Astrocyte (in vitro differentiated cells and primary cell): ENCODE results near the gene ELK1. TPM values are rescaled to one million over a fixed set of nuclear protein-coding genes. Genes with fewer than 3 reads are reported as not detected.

ENCODE experiments used
- DNase-seq: peaks from one replicate; pipeline ENCODE4 v3.0.0-alpha.2; 2010; ENCODE audit warnings: low read depth
- FAIRE-seq: peaks from 2 replicates; lab custom pipeline; 2011; peaks lifted over from hg19 to GRCh38; lab: Jason Lieb, UNC
- H2AFZ ChIP-seq: 2 replicates; pipeline ENCODE4 v1.6.0; 2012; ENCODE audit warnings: low read depth, low read length, inconsistent platforms
- H3K27ac ChIP-seq: 2 replicates; pipeline ENCODE4 v1.5.1; 2011; ENCODE audit warnings: low read depth, low read length, inconsistent platforms
- H3K27me3 ChIP-seq: 2 replicates; pipeline ENCODE4 v1.6.0; 2011; ENCODE audit warnings: low read length, inconsistent platforms; ENCODE audit not compliant: insufficient read depth
- H3K36me3 ChIP-seq: 2 replicates; pipeline ENCODE4 v1.5.1; 2011; ENCODE audit warnings: low read length, inconsistent platforms; ENCODE audit not compliant: insufficient read depth
- H3K4me1 ChIP-seq: 2 replicates; pipeline ENCODE4 v1.5.1; 2011; ENCODE audit warnings: low read length, inconsistent platforms; ENCODE audit not compliant: insufficient read depth
- H3K4me2 ChIP-seq: 2 replicates; pipeline ENCODE4 v1.6.0; 2012; ENCODE audit warnings: low read length, inconsistent platforms
- H3K4me3 ChIP-seq: 2 replicates; pipeline ENCODE4 v1.5.1; 2011; ENCODE audit warnings: low read depth, mild to moderate bottlenecking, low read length, inconsistent platforms; ENCODE audit not compliant: insufficient read depth
- H3K79me2 ChIP-seq: 2 replicates; pipeline ENCODE4 v1.6.0; 2012; ENCODE audit warnings: mild to moderate bottlenecking, low read length, inconsistent platforms; ENCODE audit not compliant: insufficient read depth
- H3K9ac ChIP-seq: 2 replicates; pipeline ENCODE4 v1.6.0; 2012; ENCODE audit warnings: mild to moderate bottlenecking, low read length, inconsistent platforms
- H3K9me3 ChIP-seq: 2 replicates; pipeline ENCODE4 v1.5.1; 2012; ENCODE audit warnings: low read depth, mild to moderate bottlenecking, low read length, inconsistent platforms; ENCODE audit not compliant: insufficient read depth
- H4K20me1 ChIP-seq: 2 replicates; pipeline ENCODE4 v1.6.0; 2012; ENCODE audit warnings: low read length, inconsistent platforms; ENCODE audit not compliant: insufficient read depth
- H3K27ac Mint-ChIP-seq: one replicate; pipeline ENCODE4 v1.8.0; 2021; ENCODE audit warnings: mild to moderate bottlenecking, mixed read lengths; ENCODE audit not compliant: unreplicated experiment
- H3K27me3 Mint-ChIP-seq: one replicate; pipeline ENCODE4 v1.8.0; 2021; ENCODE audit warnings: low read depth, mixed read lengths; ENCODE audit not compliant: unreplicated experiment
- H3K36me3 Mint-ChIP-seq: one replicate; pipeline ENCODE4 v1.8.0; 2021; ENCODE audit warnings: low read depth, mixed read lengths; ENCODE audit not compliant: unreplicated experiment
- H3K4me1 Mint-ChIP-seq: one replicate; pipeline ENCODE4 v1.8.0; 2021; ENCODE audit warnings: low read depth, mixed read lengths; ENCODE audit not compliant: unreplicated experiment
- H3K4me3 Mint-ChIP-seq: one replicate; pipeline ENCODE4 v1.8.0; 2021; ENCODE audit warnings: mild to moderate bottlenecking, moderate library complexity, mixed read lengths; ENCODE audit not compliant: unreplicated experiment
- H3K9me3 Mint-ChIP-seq: one replicate; pipeline ENCODE4 v1.8.0; 2021; ENCODE audit warnings: mild to moderate bottlenecking, mixed read lengths; ENCODE audit not compliant: unreplicated experiment
- EZH2 ChIP-seq: IDR thresholded peaks from 2 replicates; pipeline ENCODE4 v1.6.1; 2012; ENCODE audit warnings: mild to moderate bottlenecking, low read length, inconsistent platforms; ENCODE audit not compliant: insufficient read depth
- total RNA-seq: library from RNA; stranded (reverse); gene quantifications from 2 replicates; pipeline ENCODE4 v1.2.1, GENCODE V29; 2021
- TF ChIP-seq, protein P1 (sequence below): IDR thresholded peaks from 2 replicates; pipeline ENCODE4 v1.5.1; 2011; ENCODE audit warnings: low read depth, mild to moderate bottlenecking, inconsistent platforms, low read length, moderate library complexity; ENCODE audit not compliant: insufficient read depth

Gene ELK1
- total RNA-seq, 1 donor from 2014 or later = 34.1 TPM

DNA sequence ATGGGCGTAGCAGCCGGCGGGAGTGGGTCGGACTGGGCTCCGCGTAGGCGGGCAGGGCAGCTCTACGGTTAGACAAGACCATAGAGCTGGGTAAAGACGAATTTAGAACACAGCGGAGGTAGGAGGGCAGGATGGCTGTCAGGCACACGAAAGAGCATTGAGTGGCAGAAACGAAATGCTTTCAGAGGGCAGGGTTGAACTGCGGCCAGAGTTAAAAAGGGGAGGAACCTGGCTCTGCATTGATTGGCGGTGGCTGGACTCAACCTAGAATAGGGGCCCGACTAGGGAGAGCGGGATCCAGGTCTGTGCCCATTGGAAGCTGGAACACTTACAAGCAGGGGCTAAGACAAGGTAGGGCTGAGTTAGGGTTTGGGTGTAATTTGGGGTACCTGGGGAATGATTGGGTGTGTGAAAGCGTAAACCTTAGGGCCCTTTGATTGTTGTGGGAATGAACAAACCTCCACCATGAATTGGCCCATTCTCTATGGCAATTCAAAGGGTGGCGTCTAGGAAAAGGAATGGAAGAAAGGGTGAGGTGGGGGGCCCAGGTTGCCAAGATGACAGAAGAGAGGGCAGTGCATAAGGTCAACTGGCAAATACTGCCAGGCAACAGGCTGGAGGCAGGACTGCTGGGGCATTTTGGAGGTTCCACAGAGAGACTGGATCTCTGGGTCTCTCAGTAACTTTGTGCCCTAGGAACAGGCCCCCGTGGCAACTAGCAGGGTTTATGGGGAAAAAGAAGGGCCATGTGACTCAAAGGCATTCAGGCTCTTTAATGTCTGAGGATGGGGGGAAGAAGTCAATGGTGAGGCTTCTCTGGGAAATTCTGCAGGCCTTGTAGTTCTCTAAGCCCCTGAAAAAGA is 911 bp upstream of the ELK1 start:
- Histone ChIP-seq H2AFZ (peak overlapping the region; percentile 47), H3K9ac (peak overlapping the region; percentile 73)

DNA sequence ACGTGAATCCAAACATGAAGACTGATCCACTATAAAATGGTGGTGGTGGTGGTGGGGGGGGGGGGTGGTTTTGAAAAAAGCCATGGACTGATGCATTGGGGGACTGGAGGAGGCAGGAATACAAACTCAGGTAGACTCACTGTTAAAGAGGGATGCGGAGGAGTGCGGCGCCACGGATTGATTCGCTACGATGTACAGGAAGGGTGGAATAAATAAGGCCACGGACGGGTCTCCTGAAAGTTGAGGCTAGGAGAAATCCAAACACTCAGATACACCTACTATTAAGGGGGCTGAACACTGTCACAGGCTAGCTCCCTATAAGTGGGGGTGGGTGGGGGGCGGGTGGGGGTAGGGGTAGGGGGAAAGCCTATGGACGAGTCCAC is 591 bp downstream of the ELK1 start:
- peaks cover 43% of the 10 kb centered on the region for H3K79me2 ChIP-seq
- H3K9ac ChIP-seq = peak overlapping the region; percentile 88
- no peaks in the 10 kb centered on the region for H3K9me3 Mint-ChIP-seq
- no peak overlapping the region for H2AFZ ChIP-seq
- peak overlapping the region; percentile 76 for H3K4me3 ChIP-seq
- peak overlapping the region; percentile 80 for H3K27ac ChIP-seq
- TF ChIP-seq EZH2 = no peak
- TF ChIP-seq, protein P1, sequence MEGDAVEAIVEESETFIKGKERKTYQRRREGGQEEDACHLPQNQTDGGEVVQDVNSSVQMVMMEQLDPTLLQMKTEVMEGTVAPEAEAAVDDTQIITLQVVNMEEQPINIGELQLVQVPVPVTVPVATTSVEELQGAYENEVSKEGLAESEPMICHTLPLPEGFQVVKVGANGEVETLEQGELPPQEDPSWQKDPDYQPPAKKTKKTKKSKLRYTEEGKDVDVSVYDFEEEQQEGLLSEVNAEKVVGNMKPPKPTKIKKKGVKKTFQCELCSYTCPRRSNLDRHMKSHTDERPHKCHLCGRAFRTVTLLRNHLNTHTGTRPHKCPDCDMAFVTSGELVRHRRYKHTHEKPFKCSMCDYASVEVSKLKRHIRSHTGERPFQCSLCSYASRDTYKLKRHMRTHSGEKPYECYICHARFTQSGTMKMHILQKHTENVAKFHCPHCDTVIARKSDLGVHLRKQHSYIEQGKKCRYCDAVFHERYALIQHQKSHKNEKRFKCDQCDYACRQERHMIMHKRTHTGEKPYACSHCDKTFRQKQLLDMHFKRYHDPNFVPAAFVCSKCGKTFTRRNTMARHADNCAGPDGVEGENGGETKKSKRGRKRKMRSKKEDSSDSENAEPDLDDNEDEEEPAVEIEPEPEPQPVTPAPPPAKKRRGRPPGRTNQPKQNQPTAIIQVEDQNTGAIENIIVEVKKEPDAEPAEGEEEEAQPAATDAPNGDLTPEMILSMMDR = no peak
- no peaks in the 10 kb centered on the region for H3K27me3 Mint-ChIP-seq
- H3K36me3 ChIP-seq = peaks cover 3% of the 10 kb centered on the region
- no peaks in the 10 kb centered on the region for H3K9me3 ChIP-seq
- no peaks in the 10 kb centered on the region for H3K36me3 Mint-ChIP-seq
- peaks cover 29% of the 10 kb centered on the region for H3K4me1 Mint-ChIP-seq
- no peak for DNase-seq
- FAIRE-seq = no peak
- peak overlapping the region; percentile 85 for H3K4me3 Mint-ChIP-seq
- no peaks in the 10 kb centered on the region for H3K27me3 ChIP-seq
- peaks cover 25% of the 10 kb centered on the region for H4K20me1 ChIP-seq
- no peak overlapping the region for H3K27ac Mint-ChIP-seq
- H3K4me2 ChIP-seq = peak overlapping the region; percentile 90
- peaks cover 22% of the 10 kb centered on the region for H3K4me1 ChIP-seq

More for the DNA sequence above, 911 bp upstream of the ELK1 start:
- Histone ChIP-seq H3K27ac (peak overlapping the region; percentile 59), H3K36me3 (peaks cover 3% of the 10 kb centered on the region), H3K27me3 (no peaks in the 10 kb centered on the region), H3K4me3 (peak overlapping the region; percentile 54), H3K4me1 (peaks cover 22% of the 10 kb centered on the region), H3K4me2 (peak overlapping the region; percentile 90), H3K9me3 (no peaks in the 10 kb centered on the region), H4K20me1 (peaks cover 15% of the 10 kb centered on the region), H3K79me2 (peaks cover 33% of the 10 kb centered on the region)
- Mint-ChIP-seq H3K27me3 (no peaks in the 10 kb centered on the region), H3K9me3 (no peaks in the 10 kb centered on the region), H3K27ac (peak overlapping the region; percentile 70), H3K4me1 (peaks cover 27% of the 10 kb centered on the region), H3K4me3 (peak overlapping the region; percentile 79), H3K36me3 (no peaks in the 10 kb centered on the region)
- FAIRE-seq (peak; percentile 84), DNase-seq (no peak)
- TF ChIP-seq, protein P1 = no peak
- TF ChIP-seq EZH2 = no peak

DNA sequence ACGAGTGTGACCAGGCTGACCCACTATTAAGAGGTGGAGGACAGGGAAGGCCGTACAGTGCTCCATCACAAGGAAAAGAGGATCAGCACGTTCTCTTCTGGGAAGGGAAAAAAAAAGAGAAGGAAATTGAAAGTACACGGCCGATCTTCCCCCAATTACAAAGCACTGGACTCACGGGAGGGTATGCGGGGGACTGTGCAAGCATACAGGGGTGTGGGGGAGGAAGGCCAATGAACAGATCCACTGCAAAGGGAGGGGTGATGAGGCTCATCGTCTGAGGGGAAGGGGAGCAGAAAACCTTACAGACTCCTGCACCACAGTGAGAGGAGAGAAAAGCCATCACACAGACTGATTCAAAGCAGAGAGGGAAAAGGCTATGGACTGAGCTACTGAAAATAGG is 1.1 kb downstream of the ELK1 start:
- Histone ChIP-seq H3K27ac (peak overlapping the region; percentile 38), H2AFZ (no peak overlapping the region), H3K79me2 (peaks cover 48% of the 10 kb centered on the region), H3K4me3 (peak overlapping the region; percentile 76), H3K4me1 (peaks cover 22% of the 10 kb centered on the region), H3K9ac (peak overlapping the region; percentile 88), H3K4me2 (peak overlapping the region; percentile 90), H3K27me3 (no peaks in the 10 kb centered on the region), H4K20me1 (peaks cover 30% of the 10 kb centered on the region), H3K36me3 (peaks cover 3% of the 10 kb centered on the region), H3K9me3 (no peaks in the 10 kb centered on the region)
- no peak for DNase-seq
- Mint-ChIP-seq H3K4me1 (peaks cover 29% of the 10 kb centered on the region), H3K27me3 (no peaks in the 10 kb centered on the region), H3K4me3 (peak overlapping the region; percentile 85), H3K27ac (peak overlapping the region; percentile 35), H3K9me3 (no peaks in the 10 kb centered on the region), H3K36me3 (no peaks in the 10 kb centered on the region)
- peak; percentile 43 for FAIRE-seq
- TF ChIP-seq EZH2 = no peak
- TF ChIP-seq, protein P1 = no peak
